ENCODE results near the gene MSS51.

DNA sequence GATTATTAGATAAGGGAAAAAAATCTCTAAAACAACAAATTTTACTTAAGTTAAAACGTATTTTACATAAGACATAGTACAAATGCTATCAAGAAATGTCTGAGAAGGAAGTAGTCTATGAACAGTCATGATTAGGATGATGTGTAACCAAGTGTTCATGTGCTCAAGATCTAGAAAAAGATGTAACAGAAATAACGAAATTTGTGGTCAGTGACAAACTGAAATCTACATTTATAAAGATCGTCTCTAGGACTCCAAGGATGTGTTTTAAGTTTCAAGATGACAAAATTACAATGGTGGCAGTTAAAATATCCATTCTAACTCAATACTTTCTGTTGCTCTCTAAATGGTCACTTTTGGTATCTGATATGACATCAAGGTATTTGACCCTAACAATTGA, 45.3 kb upstream of the MSS51 start:
- TF ChIP-seq POLR2AphosphoS5 (IDR thresholded peaks at IDR 0.05; ENCODE audit: insufficient read depth in 1 of 2, low read depth in 1 of 2) (no peak), POLR2A (IDR thresholded peaks at IDR 0.05) (no peak)
- TF ChIP-seq, protein P1, sequence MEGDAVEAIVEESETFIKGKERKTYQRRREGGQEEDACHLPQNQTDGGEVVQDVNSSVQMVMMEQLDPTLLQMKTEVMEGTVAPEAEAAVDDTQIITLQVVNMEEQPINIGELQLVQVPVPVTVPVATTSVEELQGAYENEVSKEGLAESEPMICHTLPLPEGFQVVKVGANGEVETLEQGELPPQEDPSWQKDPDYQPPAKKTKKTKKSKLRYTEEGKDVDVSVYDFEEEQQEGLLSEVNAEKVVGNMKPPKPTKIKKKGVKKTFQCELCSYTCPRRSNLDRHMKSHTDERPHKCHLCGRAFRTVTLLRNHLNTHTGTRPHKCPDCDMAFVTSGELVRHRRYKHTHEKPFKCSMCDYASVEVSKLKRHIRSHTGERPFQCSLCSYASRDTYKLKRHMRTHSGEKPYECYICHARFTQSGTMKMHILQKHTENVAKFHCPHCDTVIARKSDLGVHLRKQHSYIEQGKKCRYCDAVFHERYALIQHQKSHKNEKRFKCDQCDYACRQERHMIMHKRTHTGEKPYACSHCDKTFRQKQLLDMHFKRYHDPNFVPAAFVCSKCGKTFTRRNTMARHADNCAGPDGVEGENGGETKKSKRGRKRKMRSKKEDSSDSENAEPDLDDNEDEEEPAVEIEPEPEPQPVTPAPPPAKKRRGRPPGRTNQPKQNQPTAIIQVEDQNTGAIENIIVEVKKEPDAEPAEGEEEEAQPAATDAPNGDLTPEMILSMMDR (IDR thresholded peaks at IDR 0.05), result no peak

All from vagina (tissue), 2 donors.